Fibroblast of pulmonary artery (primary cell): Measurements from ENCODE around the gene TWIST2.

Source experiments
- DNase-seq: peaks from one replicate; pipeline ENCODE4 v3.0.0-alpha.2; 2010; ENCODE audit warnings: low read depth
- H3K4me3 ChIP-seq: replicated peaks from 2 replicates; pipeline ENCODE4 v1.5.1; 2011; ENCODE audit warnings: low read depth, mild to moderate bottlenecking, control low read depth, low read length, moderate library complexity
- TF ChIP-seq, protein P1 (sequence below): IDR thresholded peaks from 2 replicates; pipeline ENCODE4 v1.5.1; 2011; ENCODE audit warnings: mild to moderate bottlenecking, control low read depth, low read length, inconsistent platforms; ENCODE audit errors: missing control alignments

TWIST2 gene

GRCh38 chr2:238924032-238924431, 76.1 kb downstream of the TWIST2 start:
- TF ChIP-seq, protein P1, sequence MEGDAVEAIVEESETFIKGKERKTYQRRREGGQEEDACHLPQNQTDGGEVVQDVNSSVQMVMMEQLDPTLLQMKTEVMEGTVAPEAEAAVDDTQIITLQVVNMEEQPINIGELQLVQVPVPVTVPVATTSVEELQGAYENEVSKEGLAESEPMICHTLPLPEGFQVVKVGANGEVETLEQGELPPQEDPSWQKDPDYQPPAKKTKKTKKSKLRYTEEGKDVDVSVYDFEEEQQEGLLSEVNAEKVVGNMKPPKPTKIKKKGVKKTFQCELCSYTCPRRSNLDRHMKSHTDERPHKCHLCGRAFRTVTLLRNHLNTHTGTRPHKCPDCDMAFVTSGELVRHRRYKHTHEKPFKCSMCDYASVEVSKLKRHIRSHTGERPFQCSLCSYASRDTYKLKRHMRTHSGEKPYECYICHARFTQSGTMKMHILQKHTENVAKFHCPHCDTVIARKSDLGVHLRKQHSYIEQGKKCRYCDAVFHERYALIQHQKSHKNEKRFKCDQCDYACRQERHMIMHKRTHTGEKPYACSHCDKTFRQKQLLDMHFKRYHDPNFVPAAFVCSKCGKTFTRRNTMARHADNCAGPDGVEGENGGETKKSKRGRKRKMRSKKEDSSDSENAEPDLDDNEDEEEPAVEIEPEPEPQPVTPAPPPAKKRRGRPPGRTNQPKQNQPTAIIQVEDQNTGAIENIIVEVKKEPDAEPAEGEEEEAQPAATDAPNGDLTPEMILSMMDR: no peak
- H3K4me3 ChIP-seq: no peak overlapping the region
- DNase-seq: no peak

GRCh38 chr2:238924796-238925195, 76.9 kb downstream of the TWIST2 start:
- TF ChIP-seq, protein P1: no peak
- DNase-seq: no peak
- H3K4me3 ChIP-seq: no peak overlapping the region

DNA sequence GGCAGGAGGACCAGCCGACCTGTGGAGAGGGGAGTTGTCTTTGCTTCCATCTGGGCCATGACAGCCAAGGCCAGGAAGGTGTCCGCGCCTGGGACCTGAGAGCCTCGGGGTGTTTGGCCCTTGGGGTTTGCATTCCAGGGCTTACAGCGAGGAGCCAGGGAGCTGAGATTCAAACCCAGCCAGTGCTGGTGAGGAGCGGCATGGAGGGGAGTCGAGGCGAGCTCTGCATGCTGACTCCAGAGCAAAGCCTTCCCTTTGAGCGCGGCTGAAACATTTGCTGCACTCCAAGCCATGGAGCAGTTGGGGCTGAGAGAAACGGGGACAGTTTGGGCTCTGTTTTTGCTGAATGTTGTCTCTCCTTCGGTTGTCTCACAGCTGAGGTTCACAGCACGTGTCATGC, 77.4 kb downstream of the TWIST2 start:
- TF ChIP-seq, protein P1: no peak
- no peak for DNase-seq
- no peak overlapping the region for H3K4me3 ChIP-seq

- DNase-seq: no peak
- H3K4me3 ChIP-seq: no peak overlapping the region
- TF ChIP-seq, protein P1: no peak
Observed at GRCh38 chr2:238925816-238926521, 78.1 kb downstream of the TWIST2 start.

GRCh38 chr2:238926761-238927611, 79.1 kb downstream of the TWIST2 start:
- no peak for DNase-seq
- no peak overlapping the region for H3K4me3 ChIP-seq
- TF ChIP-seq, protein P1: no peak

DNA sequence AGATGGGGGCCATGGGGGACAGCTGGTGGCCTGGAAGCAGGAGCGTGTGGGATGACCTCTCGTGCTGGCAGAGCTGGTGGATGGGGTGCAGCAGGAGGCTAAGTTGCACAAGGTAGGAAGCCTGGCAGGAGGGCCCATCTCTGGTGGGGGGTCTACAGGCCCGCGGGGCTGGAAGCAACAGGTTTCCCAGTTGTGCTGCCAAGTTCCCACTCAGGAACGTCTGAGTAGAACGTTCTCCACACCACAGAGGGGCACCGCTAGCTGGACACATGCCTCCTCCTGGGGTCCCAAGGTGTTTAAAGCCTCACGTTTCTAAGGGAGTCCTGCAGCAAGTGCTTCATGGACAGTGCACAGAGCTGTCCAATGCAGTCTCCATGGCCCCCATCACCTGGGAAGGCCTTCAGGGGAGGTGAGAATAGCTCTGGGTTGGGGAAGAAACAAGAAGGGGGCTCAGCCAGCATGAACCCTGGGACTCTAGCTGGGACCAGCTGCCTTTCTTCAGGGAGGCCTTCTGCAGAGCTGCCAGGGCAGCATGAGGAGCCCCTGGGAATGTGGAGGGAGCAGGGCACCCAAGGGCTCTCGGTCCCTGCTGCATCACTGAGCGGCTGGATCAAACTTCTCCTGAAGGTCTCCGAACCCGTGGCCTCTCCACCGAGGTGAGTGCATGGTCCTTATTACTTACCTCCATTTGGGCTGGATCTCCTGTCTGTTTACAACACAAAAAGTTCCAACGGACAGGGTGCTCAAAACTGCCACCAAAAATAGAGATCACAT, 80.0 kb downstream of the TWIST2 start:
- TF ChIP-seq, protein P1: no peak
- DNase-seq: no peak
- H3K4me3 ChIP-seq: no peak overlapping the region
